Thyroid gland (tissue), 4 donors: ENCODE measurements around the gene SAMD4A. TPM values are rescaled to one million over a fixed set of nuclear protein-coding genes. Genes with fewer than 3 reads are reported as not detected.

Source experiments
- DNase-seq, 2 donors: peaks; one replicate each; pipeline ENCODE4 v3.0.0-alpha.2; 2019
- H3K27ac ChIP-seq, 3 donors: fragments of 200-600 bp; sonication (generic); 1 replicate in 2 of 3; 2 replicates in 1 of 3; pipeline ENCODE4 v1.5.1; 2016 to 2019; ENCODE audit warnings: mild to moderate bottlenecking in 1 of 3, moderate library complexity in 1 of 3
- H3K27me3 ChIP-seq: fragments of 200-600 bp; sonication (generic); one replicate; pipeline ENCODE4 v1.5.1; 2019
- H3K36me3 ChIP-seq, 2 donors: fragments of 200-600 bp; sonication (generic); one replicate each; pipeline ENCODE4 v1.5.1; 2016 to 2019
- H3K4me1 ChIP-seq, 2 donors: fragments of 200-600 bp; sonication (generic); one replicate each; pipeline ENCODE4 v1.5.1; 2017 to 2019
- H3K4me3 ChIP-seq, 3 donors: fragments of 200-600 bp; sonication (generic); replicated peaks in 1 of 3; 1 replicate in 2 of 3; 2 replicates in 1 of 3; pipeline ENCODE4 v1.5.1; 2016; ENCODE audit warnings: mild to moderate bottlenecking in 1 of 3
- H3K9me3 ChIP-seq: fragments of 200-600 bp; sonication (generic); one replicate; pipeline ENCODE4 v1.5.1; 2017
- CTCF ChIP-seq, 6 experiments: fragments of 200-600 bp in 3 of 6; fragments of 450-650 bp in 3 of 6; sonication (generic) in 3 of 6; IDR thresholded peaks; one replicate each; pipeline ENCODE4 v1.5.1; 2016 to 2019; ENCODE audit warnings: antibody characterized with exemption in 6 of 6, mild to moderate bottlenecking in 2 of 6, inconsistent platforms in 1 of 6, moderate library complexity in 1 of 6
- POLR2A ChIP-seq, 2 donors: fragments of 450-650 bp; IDR thresholded peaks; one replicate each; pipeline ENCODE4 v1.6.1; 2017; ENCODE audit warnings: antibody characterized with exemption in 2 of 2, mild to moderate bottlenecking in 2 of 2, moderate library complexity in 1 of 2
- WGBS, 2 donors: methylation state at CpG; one replicate each; pipeline ENCODE4 v1.1.5; 2017; 5-methylcytosine and 5-hydroxymethylcytosine counted together
- intact Hi-C: fragments of 100-400 bp; cut with DNase I; formaldehyde crosslinking; loops from one replicate; pipeline ENCODE4 v1.15.1; 2023
- total RNA-seq, 4 donors: library from RNA; depleted of rRNA; stranded (reverse); fragments of >200 nt; gene quantifications; one replicate each; pipeline ENCODE4 v1.2.3, GENCODE V29; 2016

The SAMD4A gene
- total RNA-seq, 4 donors from 2014 or later: 12.6 to 32.7 (median 17.6) TPM

- Histone ChIP-seq H3K36me3 (no peaks in the 10 kb centered on the region), H3K4me3 (no peak overlapping the region), H3K27ac (no peak overlapping the region), H3K9me3 (no peaks in the 10 kb centered on the region), H3K27me3 (no peaks in the 10 kb centered on the region), H3K4me1 (no peaks in the 10 kb centered on the region)
- intact Hi-C loops: no loop called here
- DNase-seq: no peak
- no peak for TF ChIP-seq POLR2A (IDR thresholded peaks at IDR 0.05)
- TF ChIP-seq CTCF (IDR thresholded peaks at IDR 0.05): no peak
- WGBS, 2 donors: 80 to 81% methylated on average over 12 of the region's 12 CpGs
Measured at GRCh38 chr14:54815016-54815415, 248.1 kb downstream of the SAMD4A start.

DNA sequence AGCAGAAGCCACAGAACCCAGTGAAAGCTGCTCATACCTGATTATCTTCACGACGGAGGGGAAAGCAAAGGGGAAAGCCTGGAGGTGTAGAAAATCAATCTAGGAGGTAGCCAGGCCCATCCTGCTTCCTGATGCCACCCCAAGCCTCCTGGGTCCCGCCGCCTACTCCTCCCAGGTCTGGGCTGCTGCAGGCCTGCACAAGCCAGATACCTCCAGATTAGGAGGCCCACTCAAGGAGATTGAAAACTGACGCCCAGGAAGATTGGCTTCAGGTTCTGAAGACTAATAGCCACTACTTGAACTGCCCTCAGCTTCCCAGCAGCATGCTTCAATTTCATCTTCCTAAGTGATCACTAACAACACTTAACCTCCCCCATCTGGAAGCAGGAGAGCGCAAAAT lies 248.6 kb downstream of the SAMD4A start:
- TF ChIP-seq CTCF (IDR thresholded peaks at IDR 0.05) (no peak), POLR2A (IDR thresholded peaks at IDR 0.05) (no peak)
- Histone ChIP-seq H3K36me3 (no peaks in the 10 kb centered on the region), H3K9me3 (no peaks in the 10 kb centered on the region), H3K27me3 (no peaks in the 10 kb centered on the region), H3K27ac (no peak overlapping the region), H3K4me1 (no peaks in the 10 kb centered on the region), H3K4me3 (no peak overlapping the region)
- intact Hi-C loops: no loop called here
- no peak for DNase-seq
- WGBS, 2 donors: 88 to 91% methylated on average over 4 to 6 of the region's 6 CpGs

GRCh38 chr14:54816450-54816849 lies 249.5 kb downstream of the SAMD4A start:
- Histone ChIP-seq H3K27ac (no peak overlapping the region), H3K4me3 (no peak overlapping the region), H3K9me3 (no peaks in the 10 kb centered on the region), H3K36me3 (no peaks in the 10 kb centered on the region), H3K4me1 (no peaks in the 10 kb centered on the region), H3K27me3 (no peaks in the 10 kb centered on the region)
- no peak for DNase-seq
- intact Hi-C loops: no loop called here
- TF ChIP-seq CTCF (IDR thresholded peaks at IDR 0.05) (no peak), POLR2A (IDR thresholded peaks at IDR 0.05) (no peak)
- WGBS, 2 donors: 93 to 95% methylated on average over 1 of the region's 1 CpG

- no peaks in the 10 kb centered on the region for H3K4me1 ChIP-seq
- H3K27me3 ChIP-seq: no peaks in the 10 kb centered on the region
- TF ChIP-seq CTCF (IDR thresholded peaks at IDR 0.05) (no peak), POLR2A (IDR thresholded peaks at IDR 0.05) (no peak)
- intact Hi-C loops: no loop called here
- H3K9me3 ChIP-seq: no peaks in the 10 kb centered on the region
- H3K4me3 ChIP-seq: no peak overlapping the region
- H3K27ac ChIP-seq: no peak overlapping the region
- DNase-seq: no peak
- 87 to 90% methylated on average over 5 of the region's 5 CpGs for WGBS, 2 donors
- H3K36me3 ChIP-seq: no peaks in the 10 kb centered on the region
Measured at GRCh38 chr14:54817506-54817905, 250.6 kb downstream of the SAMD4A start.

DNA sequence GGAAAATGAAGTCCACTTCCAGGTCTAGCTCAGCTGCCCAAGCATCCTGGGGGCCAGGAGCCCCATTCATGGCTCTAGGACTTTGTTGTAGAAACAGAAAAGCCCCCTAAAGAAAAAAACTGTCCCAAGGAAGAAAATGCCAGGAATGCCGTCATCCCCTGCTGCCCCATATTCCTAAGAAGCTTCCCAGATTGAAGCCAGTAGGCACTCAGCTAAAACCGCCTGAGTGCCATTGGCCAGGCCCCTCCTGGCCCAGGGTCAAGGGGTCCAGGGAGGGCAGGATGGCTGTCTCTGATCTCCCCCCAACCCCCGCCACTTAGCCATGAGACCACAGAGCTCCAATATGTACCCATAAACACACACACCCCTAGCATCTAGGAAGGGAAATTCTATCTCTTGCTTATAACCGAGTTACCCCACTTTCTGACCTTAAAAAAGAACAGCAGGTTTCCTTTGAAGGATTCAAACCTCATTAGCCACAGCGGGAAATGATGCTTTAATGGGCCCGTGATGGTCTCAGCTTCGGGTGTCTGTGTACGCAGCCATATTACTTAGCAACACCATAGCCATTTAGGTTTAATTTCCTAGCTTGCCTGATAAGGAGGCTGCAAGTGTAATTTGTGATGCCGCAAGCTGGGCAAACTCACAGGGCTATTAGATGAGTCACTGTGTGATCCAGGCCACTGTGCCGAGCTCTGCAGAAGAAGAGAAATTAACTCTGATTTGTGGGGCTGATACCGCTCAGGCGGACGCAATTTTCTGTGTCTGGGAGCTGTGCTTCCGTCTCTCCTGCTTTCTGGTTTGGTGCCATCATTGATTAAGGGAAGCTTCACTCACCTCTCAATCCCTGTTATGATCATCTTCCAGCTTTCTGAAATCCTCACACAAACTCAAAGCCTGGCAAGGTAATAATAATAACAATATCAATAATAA lies 251.5 kb downstream of the SAMD4A start:
- H3K27me3 ChIP-seq: no peaks in the 10 kb centered on the region
- no peak overlapping the region for H3K4me3 ChIP-seq
- no peaks in the 10 kb centered on the region for H3K36me3 ChIP-seq
- H3K4me1 ChIP-seq: no peaks in the 10 kb centered on the region
- no peaks in the 10 kb centered on the region for H3K9me3 ChIP-seq
- no peak for DNase-seq
- H3K27ac ChIP-seq: no peak overlapping the region
- TF ChIP-seq CTCF (IDR thresholded peaks at IDR 0.05) (no peak), POLR2A (IDR thresholded peaks at IDR 0.05) (no peak)
- intact Hi-C loops: no loop called here
- 61 to 66% methylated on average over 13 to 14 of the region's 14 CpGs for WGBS, 2 donors
